ENCODE data around the gene CCDC200. TPM values are rescaled to one million over a fixed set of nuclear protein-coding genes. Genes with fewer than 3 reads are reported as not detected.
"Not testable (repeated sequence)": the region's sequence is repeated elsewhere in the genome, so short reads cannot be mapped to it uniquely, and the experiment has no call there.

Gene CCDC200
- total RNA-seq, 1 experiment from 2014 or later = not detected

DNA sequence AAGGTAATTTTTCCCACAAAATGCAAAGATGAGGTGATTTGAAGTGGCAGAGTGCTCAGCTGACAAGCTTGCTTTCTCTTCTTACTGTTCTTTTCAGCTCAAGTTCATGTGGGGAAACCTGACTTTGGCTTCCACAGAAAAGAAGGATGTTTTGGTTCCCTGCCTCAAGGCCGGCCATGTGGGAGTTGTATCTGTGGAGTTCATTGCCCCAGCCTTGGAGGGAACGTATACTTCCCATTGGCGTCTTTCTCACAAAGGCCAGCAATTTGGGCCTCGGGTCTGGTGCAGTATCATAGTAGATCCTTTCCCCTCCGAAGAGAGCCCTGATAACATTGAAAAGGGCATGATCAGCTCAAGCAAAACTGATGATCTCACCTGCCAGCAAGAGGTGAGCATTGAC lies 35.2 kb downstream of the CCDC200 start:
- ChIA-PET RAD21 (ENCODE audit: low non-redundant PET in 1 of 2, low total read pairs in 2 of 2, uncharacterized antibody in 2 of 2, unreplicated experiment in 2 of 2) (no interaction called here), CTCF (no interaction called here), POLR2A (no interaction called here)
- no peak overlapping the region for H3K9ac ChIP-seq (ENCODE audit: low read length)
- no peaks in the 10 kb centered on the region for H3K79me2 ChIP-seq (ENCODE audit: insufficient read depth, low read length)
- DNase-seq (ENCODE audit: low read depth, low spot score) (no peak), ATAC-seq (no peak)
- H3K36me3 ChIP-seq (ENCODE audit: control insufficient read depth in 1 of 2, insufficient read depth in 2 of 2, low read length in 2 of 2) = peaks cover 49 to 60% of the 10 kb centered on the region in 2 experiments
- no peak overlapping the region for H2AFZ ChIP-seq (ENCODE audit: low read depth, low read length, poor library complexity, severe bottlenecking)
- H3K4me3 ChIP-seq (replicated peaks in 1 of 2; ENCODE audit: low read depth in 1 of 2, low read length in 2 of 2) = no peak overlapping the region
- no peaks in the 10 kb centered on the region for H3K9me2 ChIP-seq (ENCODE audit: insufficient read depth)
- no peaks in the 10 kb centered on the region for H3K9me3 ChIP-seq (ENCODE audit: control insufficient read depth in 1 of 2, insufficient read depth in 1 of 2, low read depth in 1 of 2, low read length in 2 of 2)
- BruUV-seq (replicated peaks) = no TSS peak
- no peak for TF ChIP-seq FOSL1 (IDR thresholded peaks at IDR 0.05; ENCODE audit: low read depth)
- TF ChIP-seq TCF7L2 (IDR thresholded peaks at IDR 0.05; ENCODE audit: borderline replicate concordance, extremely low read depth, insufficient read depth, insufficient read length) = no peak
- TF ChIP-seq, protein P1, sequence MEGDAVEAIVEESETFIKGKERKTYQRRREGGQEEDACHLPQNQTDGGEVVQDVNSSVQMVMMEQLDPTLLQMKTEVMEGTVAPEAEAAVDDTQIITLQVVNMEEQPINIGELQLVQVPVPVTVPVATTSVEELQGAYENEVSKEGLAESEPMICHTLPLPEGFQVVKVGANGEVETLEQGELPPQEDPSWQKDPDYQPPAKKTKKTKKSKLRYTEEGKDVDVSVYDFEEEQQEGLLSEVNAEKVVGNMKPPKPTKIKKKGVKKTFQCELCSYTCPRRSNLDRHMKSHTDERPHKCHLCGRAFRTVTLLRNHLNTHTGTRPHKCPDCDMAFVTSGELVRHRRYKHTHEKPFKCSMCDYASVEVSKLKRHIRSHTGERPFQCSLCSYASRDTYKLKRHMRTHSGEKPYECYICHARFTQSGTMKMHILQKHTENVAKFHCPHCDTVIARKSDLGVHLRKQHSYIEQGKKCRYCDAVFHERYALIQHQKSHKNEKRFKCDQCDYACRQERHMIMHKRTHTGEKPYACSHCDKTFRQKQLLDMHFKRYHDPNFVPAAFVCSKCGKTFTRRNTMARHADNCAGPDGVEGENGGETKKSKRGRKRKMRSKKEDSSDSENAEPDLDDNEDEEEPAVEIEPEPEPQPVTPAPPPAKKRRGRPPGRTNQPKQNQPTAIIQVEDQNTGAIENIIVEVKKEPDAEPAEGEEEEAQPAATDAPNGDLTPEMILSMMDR (IDR thresholded peaks at IDR 0.05 in 2 of 3, conservative IDR thresholded peaks at IDR 0.05 in 1 of 3; ENCODE audit: borderline replicate concordance in 1 of 3, insufficient read depth in 1 of 3, low read depth in 2 of 3, low read length in 2 of 3) = no peak
- TF ChIP-seq ZNF274 (IDR thresholded peaks at IDR 0.05; ENCODE audit: low read depth, low read length) = no peak
- H3K27ac ChIP-seq (ENCODE audit: low read depth, low read length) = no peak overlapping the region
- no peaks in the 10 kb centered on the region for H3K4me1 ChIP-seq (ENCODE audit: control insufficient read depth in 1 of 2, insufficient read depth in 2 of 2, low read length in 2 of 2)
- H3K27me3 ChIP-seq (ENCODE audit: insufficient read depth, low read length) = no peaks in the 10 kb centered on the region
- H3K4me2 ChIP-seq (ENCODE audit: low read length) = no peak overlapping the region
- intact Hi-C loops (cut with micrococcal nuclease) = no loop called here
- no peaks in the 10 kb centered on the region for H4K20me1 ChIP-seq (ENCODE audit: insufficient read depth)

- H3K9me3 ChIP-seq (ENCODE audit: control insufficient read depth in 1 of 2, insufficient read depth in 1 of 2, low read depth in 1 of 2, low read length in 2 of 2); CTCF ChIA-PET; H2AFZ ChIP-seq (ENCODE audit: low read depth, low read length, poor library complexity, severe bottlenecking); H3K27me3 ChIP-seq (ENCODE audit: insufficient read depth, low read length); H3K4me2 ChIP-seq (ENCODE audit: low read length); BruUV-seq (replicated peaks); H3K4me1 ChIP-seq (ENCODE audit: control insufficient read depth in 1 of 2, insufficient read depth in 2 of 2, low read length in 2 of 2); H4K20me1 ChIP-seq (ENCODE audit: insufficient read depth); ATAC-seq; RAD21 ChIA-PET (ENCODE audit: low non-redundant PET in 1 of 2, low total read pairs in 2 of 2, uncharacterized antibody in 2 of 2, unreplicated experiment in 2 of 2); H3K9me2 ChIP-seq (ENCODE audit: insufficient read depth); H3K79me2 ChIP-seq (ENCODE audit: insufficient read depth, low read length); POLR2A ChIA-PET; H3K9ac ChIP-seq (ENCODE audit: low read length); H3K4me3 ChIP-seq (replicated peaks in 1 of 2; ENCODE audit: low read depth in 1 of 2, low read length in 2 of 2); intact Hi-C loops (cut with micrococcal nuclease); DNase-seq (ENCODE audit: low read depth, low spot score); H3K27ac ChIP-seq (ENCODE audit: low read depth, low read length): not testable (repeated sequence)
- H3K36me3 ChIP-seq (ENCODE audit: control insufficient read depth in 1 of 2, insufficient read depth in 2 of 2, low read length in 2 of 2) = peaks cover 21 to 32% of the 10 kb centered on the region in 2 experiments; a peak in 3 of 4 replicates
Measured at GRCh38 chr17:43186656-43187055, 41.8 kb downstream of the CCDC200 start.
